Measurements from ENCODE around the gene NSMCE4A.

NSMCE4A gene

GRCh38 chr10:121949451-121949850 is 25.6 kb downstream of the NSMCE4A start:
- H3K4me3 ChIP-seq (replicated peaks; ENCODE audit: low read depth, low read length) = no peak overlapping the region
- DNase-seq (ENCODE audit: extremely low read depth, insufficient read length) = no peak
- no peaks in the 10 kb centered on the region for H3K27me3 ChIP-seq (replicated peaks; ENCODE audit: control insufficient read depth, insufficient read depth, low read length)
- TF ChIP-seq CTCF (IDR thresholded peaks at IDR 0.05; ENCODE audit: insufficient read depth, low read length, poor library complexity, severe bottlenecking) = no peak
- H3K36me3 ChIP-seq (ENCODE audit: control insufficient read depth, insufficient read depth, low read length) = no peaks in the 10 kb centered on the region

- no peaks in the 10 kb centered on the region for H3K36me3 ChIP-seq (ENCODE audit: control insufficient read depth, insufficient read depth, low read length)
- DNase-seq (ENCODE audit: extremely low read depth, insufficient read length) = no peak
- H3K4me3 ChIP-seq (replicated peaks; ENCODE audit: low read depth, low read length) = no peak overlapping the region
- no peaks in the 10 kb centered on the region for H3K27me3 ChIP-seq (replicated peaks; ENCODE audit: control insufficient read depth, insufficient read depth, low read length)
- no peak for TF ChIP-seq CTCF (IDR thresholded peaks at IDR 0.05; ENCODE audit: insufficient read depth, low read length, poor library complexity, severe bottlenecking)
Measured at GRCh38 chr10:121949049-121949448, 26.0 kb downstream of the NSMCE4A start.

GRCh38 chr10:121947343-121948330 is 27.4 kb downstream of the NSMCE4A start:
- H3K27me3 ChIP-seq (replicated peaks; ENCODE audit: control insufficient read depth, insufficient read depth, low read length) = no peaks in the 10 kb centered on the region
- H3K36me3 ChIP-seq (ENCODE audit: control insufficient read depth, insufficient read depth, low read length) = no peaks in the 10 kb centered on the region
- no peak for DNase-seq (ENCODE audit: extremely low read depth, insufficient read length)
- no peak overlapping the region for H3K4me3 ChIP-seq (replicated peaks; ENCODE audit: low read depth, low read length)
- TF ChIP-seq CTCF (IDR thresholded peaks at IDR 0.05; ENCODE audit: insufficient read depth, low read length, poor library complexity, severe bottlenecking) = no peak

- DNase-seq (ENCODE audit: extremely low read depth, insufficient read length) = no peak
- Histone ChIP-seq H3K36me3 (ENCODE audit: control insufficient read depth, insufficient read depth, low read length) (no peaks in the 10 kb centered on the region), H3K4me3 (replicated peaks; ENCODE audit: low read depth, low read length) (no peak overlapping the region), H3K27me3 (replicated peaks; ENCODE audit: control insufficient read depth, insufficient read depth, low read length) (no peaks in the 10 kb centered on the region)
- no peak for TF ChIP-seq CTCF (IDR thresholded peaks at IDR 0.05; ENCODE audit: insufficient read depth, low read length, poor library complexity, severe bottlenecking)
Measured at GRCh38 chr10:121942749-121943416, 32.1 kb downstream of the NSMCE4A start.

- Histone ChIP-seq H3K27me3 (replicated peaks; ENCODE audit: control insufficient read depth, insufficient read depth, low read length) (no peaks in the 10 kb centered on the region), H3K36me3 (ENCODE audit: control insufficient read depth, insufficient read depth, low read length) (no peaks in the 10 kb centered on the region), H3K4me3 (replicated peaks; ENCODE audit: low read depth, low read length) (no peak overlapping the region)
- no peak for TF ChIP-seq CTCF (IDR thresholded peaks at IDR 0.05; ENCODE audit: insufficient read depth, low read length, poor library complexity, severe bottlenecking)
- no peak for DNase-seq (ENCODE audit: extremely low read depth, insufficient read length)
Measured at GRCh38 chr10:121941532-121941931, 33.5 kb downstream of the NSMCE4A start.
